ENCODE measurements around the gene CTBS.

CTBS gene

DNA sequence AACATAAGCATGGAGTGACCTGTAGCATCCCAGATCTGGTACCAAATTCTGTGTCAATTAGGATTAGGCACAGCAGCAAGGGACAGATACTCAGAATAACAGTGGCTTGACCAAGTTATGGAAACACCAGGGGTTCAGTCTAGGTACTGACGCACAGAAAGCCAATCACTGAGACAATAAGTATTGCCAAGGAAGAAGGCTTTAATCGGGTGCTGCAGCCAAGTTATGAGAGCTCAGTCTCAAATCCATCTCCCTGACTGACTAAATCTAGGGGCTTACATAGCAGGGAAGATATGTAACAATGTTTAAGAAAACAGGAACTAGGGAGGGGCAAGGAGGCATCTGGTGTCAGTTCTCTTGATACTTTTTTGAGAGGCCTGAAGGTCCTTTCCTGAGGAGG, 39.6 kb upstream of the CTBS start:
- TF ChIP-seq, protein P1, sequence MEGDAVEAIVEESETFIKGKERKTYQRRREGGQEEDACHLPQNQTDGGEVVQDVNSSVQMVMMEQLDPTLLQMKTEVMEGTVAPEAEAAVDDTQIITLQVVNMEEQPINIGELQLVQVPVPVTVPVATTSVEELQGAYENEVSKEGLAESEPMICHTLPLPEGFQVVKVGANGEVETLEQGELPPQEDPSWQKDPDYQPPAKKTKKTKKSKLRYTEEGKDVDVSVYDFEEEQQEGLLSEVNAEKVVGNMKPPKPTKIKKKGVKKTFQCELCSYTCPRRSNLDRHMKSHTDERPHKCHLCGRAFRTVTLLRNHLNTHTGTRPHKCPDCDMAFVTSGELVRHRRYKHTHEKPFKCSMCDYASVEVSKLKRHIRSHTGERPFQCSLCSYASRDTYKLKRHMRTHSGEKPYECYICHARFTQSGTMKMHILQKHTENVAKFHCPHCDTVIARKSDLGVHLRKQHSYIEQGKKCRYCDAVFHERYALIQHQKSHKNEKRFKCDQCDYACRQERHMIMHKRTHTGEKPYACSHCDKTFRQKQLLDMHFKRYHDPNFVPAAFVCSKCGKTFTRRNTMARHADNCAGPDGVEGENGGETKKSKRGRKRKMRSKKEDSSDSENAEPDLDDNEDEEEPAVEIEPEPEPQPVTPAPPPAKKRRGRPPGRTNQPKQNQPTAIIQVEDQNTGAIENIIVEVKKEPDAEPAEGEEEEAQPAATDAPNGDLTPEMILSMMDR (IDR thresholded peaks at IDR 0.05; ENCODE audit: low read depth, low read length) = no peak

DNA sequence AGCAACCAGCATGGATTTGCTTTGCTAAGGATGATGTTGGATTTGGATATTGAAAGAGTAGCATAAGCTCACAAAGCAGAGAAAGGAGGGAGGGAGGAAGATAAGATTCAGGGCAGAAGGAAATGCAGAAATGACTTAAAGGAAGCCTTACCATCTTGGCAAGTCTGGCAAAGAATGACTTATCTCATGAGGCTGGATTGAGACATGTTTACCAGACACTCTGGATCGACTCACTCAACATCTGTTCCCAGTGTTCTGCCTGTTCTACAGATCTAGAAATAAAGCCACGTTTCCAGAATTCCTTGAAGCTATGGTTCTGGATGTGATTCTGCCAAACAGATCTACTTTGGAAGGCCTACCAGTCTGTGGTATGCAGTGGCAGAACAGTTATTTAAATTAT, 38.8 kb upstream of the CTBS start:
- H3K4me3 ChIP-seq (ENCODE audit: low read depth, low read length) = no peak overlapping the region
- TF ChIP-seq, protein P1 (IDR thresholded peaks at IDR 0.05; ENCODE audit: low read depth, low read length) = no peak

More for the DNA sequence above, 39.6 kb upstream of the CTBS start:
- H3K4me3 ChIP-seq (ENCODE audit: low read depth, low read length) = no peak overlapping the region

DNA sequence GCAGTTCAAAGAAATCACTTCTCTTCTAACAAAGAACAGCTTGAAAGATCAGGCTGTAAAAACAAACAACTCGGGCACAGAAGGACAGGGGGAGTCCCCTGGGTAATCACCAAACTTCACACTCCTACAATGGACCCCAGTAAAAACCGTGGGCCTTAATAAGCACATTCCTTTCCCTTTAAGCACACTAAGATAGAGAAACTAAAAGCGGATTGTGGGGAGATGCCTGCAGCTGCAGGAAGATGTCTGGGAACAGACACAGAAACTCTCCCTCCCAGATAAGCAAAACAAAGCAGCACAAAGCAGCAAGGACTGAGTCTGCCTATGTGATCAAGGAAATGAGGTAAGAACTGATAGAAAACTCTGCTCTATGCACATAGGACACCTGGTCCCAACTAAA, 37.6 kb upstream of the CTBS start:
- peak overlapping the region; percentile 16; the same call in 1 of the 2 replicates for H3K4me3 ChIP-seq (ENCODE audit: low read depth, low read length)
- TF ChIP-seq, protein P1 (IDR thresholded peaks at IDR 0.05; ENCODE audit: low read depth, low read length) = no peak

DNA sequence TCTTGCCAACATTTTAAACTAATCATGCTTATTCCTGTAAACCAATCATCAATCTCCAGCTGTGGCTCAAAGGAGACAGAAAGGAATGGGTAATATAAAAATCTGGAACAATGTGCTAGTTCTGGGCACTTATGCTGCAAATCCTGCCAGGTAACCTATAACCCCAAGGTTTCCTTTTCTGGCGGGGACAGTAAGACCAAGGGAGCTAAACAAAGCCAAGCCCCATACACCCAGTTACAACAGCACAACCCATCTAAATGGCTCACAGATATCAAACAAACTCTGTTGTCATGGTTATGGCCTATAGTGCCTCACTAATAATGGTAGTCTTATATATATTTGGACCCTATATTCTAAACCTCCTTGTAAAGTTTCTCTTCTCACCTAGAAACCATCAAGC, 36.9 kb upstream of the CTBS start:
- H3K4me3 ChIP-seq (ENCODE audit: low read depth, low read length) = no peak overlapping the region
- TF ChIP-seq, protein P1 (IDR thresholded peaks at IDR 0.05; ENCODE audit: low read depth, low read length) = no peak

DNA sequence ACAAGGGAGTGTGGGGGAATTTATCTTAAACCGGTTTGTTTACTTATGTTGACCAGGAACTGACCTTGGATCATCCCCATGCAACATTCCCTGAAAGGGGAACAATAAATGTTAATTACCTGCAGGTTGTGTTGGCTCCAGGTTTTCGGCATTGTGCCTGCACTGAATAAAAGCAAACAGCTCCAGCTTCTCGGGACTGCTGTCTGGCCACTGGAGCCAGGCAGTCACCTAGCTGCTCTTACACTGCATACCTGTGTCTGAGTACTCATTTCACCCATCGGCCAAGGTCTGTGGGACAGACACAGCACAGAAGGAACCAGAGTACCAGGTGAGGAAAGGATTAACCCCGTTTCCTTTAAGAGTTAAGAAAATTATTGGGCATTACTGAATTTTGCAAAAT, 32.7 kb upstream of the CTBS start:
- TF ChIP-seq, protein P1 (IDR thresholded peaks at IDR 0.05; ENCODE audit: low read depth, low read length) = no peak
- H3K4me3 ChIP-seq (ENCODE audit: low read depth, low read length) = no peak overlapping the region

DNA sequence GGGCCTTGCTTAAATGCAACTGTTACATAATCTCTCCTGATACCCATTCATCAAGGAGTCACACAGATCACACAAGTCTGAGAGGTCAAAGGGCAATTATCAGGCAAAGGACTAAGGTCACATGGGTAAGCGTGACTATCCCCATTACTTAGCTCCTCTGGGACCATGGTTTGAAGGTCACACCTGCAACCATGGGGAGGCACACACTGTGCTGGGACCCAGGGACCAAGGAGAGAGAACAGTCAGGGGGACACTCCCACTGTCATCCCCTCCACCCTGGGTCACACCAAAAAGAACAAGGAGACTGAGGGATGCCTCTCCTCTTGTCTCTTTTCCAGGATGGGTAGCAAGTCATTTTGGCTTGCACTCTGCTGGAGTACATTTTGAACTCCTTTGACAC, 30.9 kb upstream of the CTBS start:
- TF ChIP-seq, protein P1 (IDR thresholded peaks at IDR 0.05; ENCODE audit: low read depth, low read length) = no peak
- H3K4me3 ChIP-seq (ENCODE audit: low read depth, low read length) = no peak overlapping the region

DNA sequence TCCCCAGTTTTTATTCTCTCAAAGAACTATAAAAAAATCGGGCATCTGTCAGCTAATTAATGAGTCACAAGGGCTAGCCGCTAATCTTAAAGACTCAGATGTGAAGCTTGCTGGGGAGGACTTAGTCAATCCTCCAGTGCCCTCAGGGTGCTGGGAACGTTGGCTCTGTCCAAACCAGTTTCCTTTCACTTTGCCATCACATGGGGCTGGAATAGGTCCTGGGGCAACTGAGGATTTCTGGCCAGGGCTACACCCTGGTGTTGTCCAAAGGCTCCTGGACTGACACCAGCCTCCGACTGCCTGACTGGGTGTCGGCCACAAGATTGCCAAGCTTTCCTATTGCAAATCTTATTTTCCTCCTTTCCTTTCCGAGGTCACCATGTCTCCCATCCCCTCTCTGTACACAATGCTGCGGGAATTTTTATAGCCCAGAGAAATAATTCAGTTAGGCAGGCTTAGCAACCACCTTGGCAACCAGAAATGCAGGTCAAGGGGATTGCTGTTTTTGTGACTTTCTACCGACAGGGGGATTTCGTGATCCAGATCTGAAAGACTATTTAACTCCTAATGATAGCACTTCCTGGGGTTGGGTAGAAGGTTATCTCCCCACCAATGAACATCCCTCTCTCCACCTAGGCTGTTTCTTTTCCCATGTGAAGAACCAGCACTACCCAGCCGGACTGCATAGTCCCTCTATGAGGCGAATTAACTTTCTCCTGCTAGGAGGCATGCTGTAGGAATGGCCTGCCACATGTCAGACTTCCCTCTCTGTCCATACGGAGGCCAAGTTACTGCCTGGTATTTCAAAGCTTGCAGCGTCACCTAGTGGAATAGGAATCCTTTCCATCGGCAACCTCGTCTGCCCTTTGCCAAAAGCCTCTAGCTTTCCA, 29.9 kb upstream of the CTBS start:
- TF ChIP-seq, protein P1 (IDR thresholded peaks at IDR 0.05; ENCODE audit: low read depth, low read length) = peak; percentile 30; the same call in 1 of the 2 replicates
- H3K4me3 ChIP-seq (ENCODE audit: low read depth, low read length) = peak overlapping the region; percentile 40
